Measurements from ENCODE around the gene MSH2.

DNA sequence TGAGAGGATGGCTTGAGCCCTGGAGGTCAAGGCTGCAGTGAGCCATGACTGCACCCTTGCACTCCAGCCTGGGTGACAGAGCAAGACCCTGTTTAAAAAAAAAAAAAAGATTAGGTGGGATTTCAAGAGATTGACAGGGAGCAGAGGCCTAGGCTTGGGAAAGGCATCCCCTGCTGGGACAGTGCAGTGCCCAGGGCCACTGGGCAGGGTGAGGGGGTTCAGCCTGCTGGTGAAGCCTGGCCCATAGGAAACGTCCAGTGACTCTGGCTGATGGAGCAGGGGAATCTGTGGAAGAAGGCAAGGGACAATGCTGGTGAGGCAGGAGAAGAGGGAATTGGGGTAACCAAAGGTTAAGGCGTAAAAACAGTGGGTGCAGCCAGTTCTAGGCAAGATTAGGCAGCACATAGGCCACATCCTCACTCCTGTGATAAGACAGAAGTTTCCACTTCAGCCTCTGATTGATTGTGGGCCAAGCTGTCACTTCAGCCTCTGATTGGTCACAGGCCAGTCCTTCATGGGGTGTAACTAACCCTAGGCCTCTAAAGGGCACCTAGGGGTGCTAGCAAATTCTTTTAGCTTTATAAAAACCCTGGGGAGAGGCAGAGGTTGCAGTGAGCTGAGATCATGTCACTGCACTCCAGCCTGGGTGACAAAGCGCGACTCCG is 128.6 kb downstream of the MSH2 start:
- no peak for TF ChIP-seq ESRRG (CRISPR knock-in tag; IDR thresholded peaks at IDR 0.05)
- TF ChIP-seq, protein P1, sequence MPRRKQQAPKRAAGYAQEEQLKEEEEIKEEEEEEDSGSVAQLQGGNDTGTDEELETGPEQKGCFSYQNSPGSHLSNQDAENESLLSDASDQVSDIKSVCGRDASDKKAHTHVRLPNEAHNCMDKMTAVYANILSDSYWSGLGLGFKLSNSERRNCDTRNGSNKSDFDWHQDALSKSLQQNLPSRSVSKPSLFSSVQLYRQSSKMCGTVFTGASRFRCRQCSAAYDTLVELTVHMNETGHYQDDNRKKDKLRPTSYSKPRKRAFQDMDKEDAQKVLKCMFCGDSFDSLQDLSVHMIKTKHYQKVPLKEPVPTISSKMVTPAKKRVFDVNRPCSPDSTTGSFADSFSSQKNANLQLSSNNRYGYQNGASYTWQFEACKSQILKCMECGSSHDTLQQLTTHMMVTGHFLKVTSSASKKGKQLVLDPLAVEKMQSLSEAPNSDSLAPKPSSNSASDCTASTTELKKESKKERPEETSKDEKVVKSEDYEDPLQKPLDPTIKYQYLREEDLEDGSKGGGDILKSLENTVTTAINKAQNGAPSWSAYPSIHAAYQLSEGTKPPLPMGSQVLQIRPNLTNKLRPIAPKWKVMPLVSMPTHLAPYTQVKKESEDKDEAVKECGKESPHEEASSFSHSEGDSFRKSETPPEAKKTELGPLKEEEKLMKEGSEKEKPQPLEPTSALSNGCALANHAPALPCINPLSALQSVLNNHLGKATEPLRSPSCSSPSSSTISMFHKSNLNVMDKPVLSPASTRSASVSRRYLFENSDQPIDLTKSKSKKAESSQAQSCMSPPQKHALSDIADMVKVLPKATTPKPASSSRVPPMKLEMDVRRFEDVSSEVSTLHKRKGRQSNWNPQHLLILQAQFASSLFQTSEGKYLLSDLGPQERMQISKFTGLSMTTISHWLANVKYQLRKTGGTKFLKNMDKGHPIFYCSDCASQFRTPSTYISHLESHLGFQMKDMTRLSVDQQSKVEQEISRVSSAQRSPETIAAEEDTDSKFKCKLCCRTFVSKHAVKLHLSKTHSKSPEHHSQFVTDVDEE (CRISPR knock-in tag; IDR thresholded peaks at IDR 0.05): no peak
- no peak for TF ChIP-seq CSDC2 (CRISPR knock-in tag; IDR thresholded peaks at IDR 0.05)
- TF ChIP-seq RARB (CRISPR knock-in tag; IDR thresholded peaks at IDR 0.05): no peak
- TF ChIP-seq, protein P2, sequence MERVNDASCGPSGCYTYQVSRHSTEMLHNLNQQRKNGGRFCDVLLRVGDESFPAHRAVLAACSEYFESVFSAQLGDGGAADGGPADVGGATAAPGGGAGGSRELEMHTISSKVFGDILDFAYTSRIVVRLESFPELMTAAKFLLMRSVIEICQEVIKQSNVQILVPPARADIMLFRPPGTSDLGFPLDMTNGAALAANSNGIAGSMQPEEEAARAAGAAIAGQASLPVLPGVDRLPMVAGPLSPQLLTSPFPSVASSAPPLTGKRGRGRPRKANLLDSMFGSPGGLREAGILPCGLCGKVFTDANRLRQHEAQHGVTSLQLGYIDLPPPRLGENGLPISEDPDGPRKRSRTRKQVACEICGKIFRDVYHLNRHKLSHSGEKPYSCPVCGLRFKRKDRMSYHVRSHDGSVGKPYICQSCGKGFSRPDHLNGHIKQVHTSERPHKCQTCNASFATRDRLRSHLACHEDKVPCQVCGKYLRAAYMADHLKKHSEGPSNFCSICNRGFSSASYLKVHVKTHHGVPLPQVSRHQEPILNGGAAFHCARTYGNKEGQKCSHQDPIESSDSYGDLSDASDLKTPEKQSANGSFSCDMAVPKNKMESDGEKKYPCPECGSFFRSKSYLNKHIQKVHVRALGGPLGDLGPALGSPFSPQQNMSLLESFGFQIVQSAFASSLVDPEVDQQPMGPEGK (CRISPR knock-in tag; IDR thresholded peaks at IDR 0.05; ENCODE audit: borderline replicate concordance): no peak
- TF ChIP-seq, protein P3, sequence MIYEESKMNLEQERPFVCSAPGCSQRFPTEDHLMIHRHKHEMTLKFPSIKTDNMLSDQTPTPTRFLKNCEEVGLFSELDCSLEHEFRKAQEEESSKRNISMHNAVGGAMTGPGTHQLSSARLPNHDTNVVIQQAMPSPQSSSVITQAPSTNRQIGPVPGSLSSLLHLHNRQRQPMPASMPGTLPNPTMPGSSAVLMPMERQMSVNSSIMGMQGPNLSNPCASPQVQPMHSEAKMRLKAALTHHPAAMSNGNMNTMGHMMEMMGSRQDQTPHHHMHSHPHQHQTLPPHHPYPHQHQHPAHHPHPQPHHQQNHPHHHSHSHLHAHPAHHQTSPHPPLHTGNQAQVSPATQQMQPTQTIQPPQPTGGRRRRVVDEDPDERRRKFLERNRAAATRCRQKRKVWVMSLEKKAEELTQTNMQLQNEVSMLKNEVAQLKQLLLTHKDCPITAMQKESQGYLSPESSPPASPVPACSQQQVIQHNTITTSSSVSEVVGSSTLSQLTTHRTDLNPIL (CRISPR knock-in tag; IDR thresholded peaks at IDR 0.05; ENCODE audit: low read depth): no peak
- TF ChIP-seq GLIS3 (CRISPR knock-in tag; IDR thresholded peaks at IDR 0.05): no peak
- no peak for TF ChIP-seq ZFP3 (CRISPR knock-in tag; IDR thresholded peaks at IDR 0.05)
- TF ChIP-seq ZNF8 (CRISPR knock-in tag; IDR thresholded peaks at IDR 0.05): no peak
- TF ChIP-seq, protein P4, sequence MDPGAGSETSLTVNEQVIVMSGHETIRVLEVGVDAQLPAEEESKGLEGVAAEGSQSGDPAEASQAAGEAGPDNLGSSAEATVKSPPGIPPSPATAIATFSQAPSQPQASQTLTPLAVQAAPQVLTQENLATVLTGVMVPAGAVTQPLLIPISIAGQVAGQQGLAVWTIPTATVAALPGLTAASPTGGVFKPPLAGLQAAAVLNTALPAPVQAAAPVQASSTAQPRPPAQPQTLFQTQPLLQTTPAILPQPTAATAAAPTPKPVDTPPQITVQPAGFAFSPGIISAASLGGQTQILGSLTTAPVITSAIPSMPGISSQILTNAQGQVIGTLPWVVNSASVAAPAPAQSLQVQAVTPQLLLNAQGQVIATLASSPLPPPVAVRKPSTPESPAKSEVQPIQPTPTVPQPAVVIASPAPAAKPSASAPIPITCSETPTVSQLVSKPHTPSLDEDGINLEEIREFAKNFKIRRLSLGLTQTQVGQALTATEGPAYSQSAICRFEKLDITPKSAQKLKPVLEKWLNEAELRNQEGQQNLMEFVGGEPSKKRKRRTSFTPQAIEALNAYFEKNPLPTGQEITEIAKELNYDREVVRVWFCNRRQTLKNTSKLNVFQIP (CRISPR knock-in tag; IDR thresholded peaks at IDR 0.05; ENCODE audit: borderline replicate concordance, low read depth): no peak

Data from SK-N-SH treated with all-trans-retinoic acid at 6 μM for 48 hours (cell line).